OCI-LY7 (cell line): Measurements from ENCODE around the gene KAZN.

Experiments used
- EZH2phosphoT487 ChIP-seq: fragments of 200-600 bp; sonication (generic); IDR thresholded peaks from 2 replicates; pipeline ENCODE4 v1.6.1; 2018; ENCODE audit warnings: low read depth, borderline replicate concordance, mild to moderate bottlenecking, mixed run types, antibody characterized with exemption, low read length, moderate library complexity, mixed read lengths
- TF ChIP-seq, protein P1 (sequence below): fragments of 200-600 bp; sonication (generic); conservative IDR thresholded peaks from 2 replicates; pipeline ENCODE4 v1.5.1; 2014; ENCODE audit warnings: mild to moderate bottlenecking, antibody characterized with exemption, low read length, moderate library complexity, mixed read lengths

DNA sequence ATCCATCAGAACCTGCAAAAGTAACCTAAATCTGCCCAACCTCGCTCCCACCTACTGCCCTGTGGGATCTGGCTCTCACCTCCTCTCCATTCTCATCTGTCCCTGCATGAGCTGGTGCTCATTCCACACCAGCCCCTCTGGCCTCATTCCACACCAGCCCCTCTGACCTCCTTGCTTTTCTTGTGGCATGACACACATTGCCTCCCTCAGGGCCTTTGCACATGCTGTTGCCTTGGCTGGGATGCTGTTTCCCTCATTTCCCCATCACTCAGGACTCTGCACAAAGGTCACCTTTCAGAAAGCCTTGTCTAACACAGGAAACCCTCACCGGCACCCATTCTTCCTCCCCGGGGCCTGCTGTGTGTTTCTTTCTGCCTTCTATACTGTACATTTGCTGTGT is 197.1 kb downstream of the KAZN start:
- TF ChIP-seq, protein P1, sequence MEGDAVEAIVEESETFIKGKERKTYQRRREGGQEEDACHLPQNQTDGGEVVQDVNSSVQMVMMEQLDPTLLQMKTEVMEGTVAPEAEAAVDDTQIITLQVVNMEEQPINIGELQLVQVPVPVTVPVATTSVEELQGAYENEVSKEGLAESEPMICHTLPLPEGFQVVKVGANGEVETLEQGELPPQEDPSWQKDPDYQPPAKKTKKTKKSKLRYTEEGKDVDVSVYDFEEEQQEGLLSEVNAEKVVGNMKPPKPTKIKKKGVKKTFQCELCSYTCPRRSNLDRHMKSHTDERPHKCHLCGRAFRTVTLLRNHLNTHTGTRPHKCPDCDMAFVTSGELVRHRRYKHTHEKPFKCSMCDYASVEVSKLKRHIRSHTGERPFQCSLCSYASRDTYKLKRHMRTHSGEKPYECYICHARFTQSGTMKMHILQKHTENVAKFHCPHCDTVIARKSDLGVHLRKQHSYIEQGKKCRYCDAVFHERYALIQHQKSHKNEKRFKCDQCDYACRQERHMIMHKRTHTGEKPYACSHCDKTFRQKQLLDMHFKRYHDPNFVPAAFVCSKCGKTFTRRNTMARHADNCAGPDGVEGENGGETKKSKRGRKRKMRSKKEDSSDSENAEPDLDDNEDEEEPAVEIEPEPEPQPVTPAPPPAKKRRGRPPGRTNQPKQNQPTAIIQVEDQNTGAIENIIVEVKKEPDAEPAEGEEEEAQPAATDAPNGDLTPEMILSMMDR = no peak
- TF ChIP-seq EZH2phosphoT487 = no peak
